Parathyroid adenoma (tissue), 2 donors: ENCODE results near the gene TRNP1.
A peak's percentile ranks its signal among the peaks of the same experiment; 100 is the strongest.

Source experiments
- H2AFZ ChIP-seq: fragments of 300-600 bp; sonication (generic); one replicate; pipeline ENCODE4 v1.7.0; 2017; ENCODE audit warnings: antibody characterized with exemption, mild to moderate bottlenecking
- H3K27ac ChIP-seq: fragments of 300-600 bp; sonication (generic); one replicate; pipeline ENCODE4 v1.7.0; 2017
- H3K27me3 ChIP-seq: fragments of 300-600 bp; sonication (generic); one replicate; pipeline ENCODE4 v1.7.0; 2017; ENCODE audit warnings: low read length; ENCODE audit not compliant: control insufficient read depth, insufficient read depth
- H3K36me3 ChIP-seq: fragments of 300-600 bp; sonication (generic); one replicate; pipeline ENCODE4 v1.7.0; 2017; ENCODE audit warnings: low read length; ENCODE audit not compliant: control insufficient read depth, insufficient read depth
- H3K4me1 ChIP-seq: fragments of 300-600 bp; sonication (generic); one replicate; pipeline ENCODE4 v1.7.0; 2017; ENCODE audit warnings: control low read depth
- H3K4me2 ChIP-seq: fragments of 300-600 bp; sonication (generic); one replicate; pipeline ENCODE4 v1.7.0; 2017; ENCODE audit warnings: low read length
- H3K4me3 ChIP-seq: fragments of 300-600 bp; sonication (generic); one replicate; pipeline ENCODE4 v1.7.0; 2017; ENCODE audit warnings: low read depth, low read length
- H3K79me2 ChIP-seq: fragments of 300-600 bp; sonication (generic); one replicate; pipeline ENCODE4 v1.7.0; 2017; ENCODE audit warnings: control low read depth
- H3K9ac ChIP-seq: fragments of 300-600 bp; sonication (generic); one replicate; pipeline ENCODE4 v1.7.0; 2017; ENCODE audit warnings: mild to moderate bottlenecking
- H3K9me3 ChIP-seq: fragments of 300-600 bp; sonication (generic); one replicate; pipeline ENCODE4 v1.7.0; 2017; ENCODE audit warnings: low read length; ENCODE audit not compliant: control insufficient read depth
- CTCF ChIP-seq: fragments of 300-600 bp; sonication (generic); IDR thresholded peaks from one replicate; pipeline ENCODE4 v1.7.0; 2017; ENCODE audit warnings: antibody characterized with exemption, mild to moderate bottlenecking
- donor health status: primary hyperparathyroidism.

The TRNP1 gene

GRCh38 chr1:27006683-27007082, 13.2 kb downstream of the TRNP1 start:
- H3K27ac ChIP-seq, result no peak overlapping the region

DNA sequence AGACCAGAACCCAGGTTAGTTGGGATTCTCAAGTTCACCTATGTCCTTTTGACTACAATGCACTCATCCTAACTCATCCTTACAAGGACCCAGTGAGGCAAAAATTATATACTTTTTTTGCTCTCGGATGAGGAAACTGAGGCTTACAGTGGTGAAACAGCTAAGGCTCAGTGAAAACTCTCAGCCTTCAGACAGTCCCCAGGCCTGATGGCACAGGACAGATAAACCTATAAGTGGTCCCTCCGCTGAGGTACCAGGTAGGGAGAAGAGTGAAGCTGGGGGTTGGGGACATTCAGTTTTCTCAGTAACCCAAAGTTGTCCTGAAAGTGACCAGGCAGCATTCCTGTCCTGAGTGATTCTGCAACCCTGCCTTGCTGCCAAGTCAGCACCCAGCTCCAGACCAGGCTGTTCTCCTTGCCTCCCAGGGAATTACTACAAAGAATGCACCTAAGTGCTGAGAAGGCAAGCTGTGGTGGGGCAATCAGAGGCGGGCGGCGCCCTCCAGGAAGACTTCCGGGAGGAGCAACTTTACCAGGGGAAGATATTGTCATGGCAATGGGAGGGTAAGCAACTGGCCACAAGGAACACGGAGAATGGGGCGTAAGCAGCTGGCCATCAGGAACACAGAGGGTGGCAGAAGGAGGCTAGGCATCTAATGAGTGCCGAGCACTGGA, 14.6 kb downstream of the TRNP1 start:
- H3K79me2 ChIP-seq, result no peaks in the 10 kb centered on the region
- H3K4me3 ChIP-seq, result peak overlapping the region; percentile 41
- H3K4me2 ChIP-seq, result peak overlapping the region; percentile 60
- H3K9ac ChIP-seq, result no peak overlapping the region
- peak overlapping the region; percentile 90 for H3K27ac ChIP-seq
- H3K4me1 ChIP-seq, result peaks cover 18% of the 10 kb centered on the region
- no peaks in the 10 kb centered on the region for H3K9me3 ChIP-seq
- no peaks in the 10 kb centered on the region for H3K27me3 ChIP-seq
- no peaks in the 10 kb centered on the region for H3K36me3 ChIP-seq
- TF ChIP-seq CTCF, result no peak
- H2AFZ ChIP-seq, result peak overlapping the region; percentile 33

More at GRCh38 chr1:27006683-27007082, 13.2 kb downstream of the TRNP1 start:
- no peak overlapping the region for H2AFZ ChIP-seq
- H3K9ac ChIP-seq, result no peak overlapping the region
- H3K4me3 ChIP-seq, result no peak overlapping the region
- H3K4me2 ChIP-seq, result no peak overlapping the region
- no peak for TF ChIP-seq CTCF
- H3K27me3 ChIP-seq, result no peaks in the 10 kb centered on the region
- peaks cover 23% of the 10 kb centered on the region for H3K4me1 ChIP-seq
- no peaks in the 10 kb centered on the region for H3K9me3 ChIP-seq
- H3K36me3 ChIP-seq, result no peaks in the 10 kb centered on the region
- H3K79me2 ChIP-seq, result no peaks in the 10 kb centered on the region

- Histone ChIP-seq H3K36me3 (no peaks in the 10 kb centered on the region), H3K79me2 (no peaks in the 10 kb centered on the region), H3K27ac (peak overlapping the region; percentile 90), H3K4me1 (peaks cover 14% of the 10 kb centered on the region), H2AFZ (no peak overlapping the region), H3K9ac (no peak overlapping the region), H3K27me3 (no peaks in the 10 kb centered on the region), H3K4me3 (no peak overlapping the region), H3K4me2 (peak overlapping the region; percentile 0), H3K9me3 (no peaks in the 10 kb centered on the region)
- TF ChIP-seq CTCF, result no peak
Measured at GRCh38 chr1:27009601-27010197, 16.2 kb downstream of the TRNP1 start.

GRCh38 chr1:27010226-27010994, 16.9 kb downstream of the TRNP1 start:
- Histone ChIP-seq H3K4me3 (no peak overlapping the region), H3K36me3 (no peaks in the 10 kb centered on the region), H3K79me2 (no peaks in the 10 kb centered on the region), H3K27ac (peak overlapping the region; percentile 90), H3K4me1 (peaks cover 12% of the 10 kb centered on the region), H3K9me3 (no peaks in the 10 kb centered on the region), H3K27me3 (no peaks in the 10 kb centered on the region), H3K4me2 (peak overlapping the region; percentile 4), H3K9ac (no peak overlapping the region), H2AFZ (peak overlapping the region; percentile 46)
- no peak for TF ChIP-seq CTCF
